ENCODE data around the gene MSI2.

MSI2 gene

DNA sequence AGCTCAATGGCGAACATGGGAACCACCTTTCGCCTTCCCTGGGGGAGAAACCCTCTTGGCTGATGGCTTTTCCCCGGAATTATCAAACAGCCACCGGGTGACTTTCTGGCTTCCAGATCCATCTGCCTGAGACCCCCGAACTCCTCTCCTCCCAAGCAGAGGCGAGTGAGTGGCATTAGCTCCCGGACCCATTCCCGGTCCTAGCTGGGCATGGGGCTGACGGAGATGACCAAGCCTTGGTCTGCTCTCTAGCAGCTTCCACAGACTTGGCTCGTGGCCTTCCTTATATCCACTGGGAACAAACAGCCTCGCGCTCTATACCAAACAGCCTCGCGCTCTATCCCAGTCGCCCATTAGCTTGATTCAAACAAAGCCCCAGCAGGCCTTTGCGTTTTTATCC lies 426.4 kb downstream of the MSI2 start:
- no peak for ATAC-seq (replicated peaks; ENCODE audit: extremely low read depth, poor library complexity, severe bottlenecking)

DNA sequence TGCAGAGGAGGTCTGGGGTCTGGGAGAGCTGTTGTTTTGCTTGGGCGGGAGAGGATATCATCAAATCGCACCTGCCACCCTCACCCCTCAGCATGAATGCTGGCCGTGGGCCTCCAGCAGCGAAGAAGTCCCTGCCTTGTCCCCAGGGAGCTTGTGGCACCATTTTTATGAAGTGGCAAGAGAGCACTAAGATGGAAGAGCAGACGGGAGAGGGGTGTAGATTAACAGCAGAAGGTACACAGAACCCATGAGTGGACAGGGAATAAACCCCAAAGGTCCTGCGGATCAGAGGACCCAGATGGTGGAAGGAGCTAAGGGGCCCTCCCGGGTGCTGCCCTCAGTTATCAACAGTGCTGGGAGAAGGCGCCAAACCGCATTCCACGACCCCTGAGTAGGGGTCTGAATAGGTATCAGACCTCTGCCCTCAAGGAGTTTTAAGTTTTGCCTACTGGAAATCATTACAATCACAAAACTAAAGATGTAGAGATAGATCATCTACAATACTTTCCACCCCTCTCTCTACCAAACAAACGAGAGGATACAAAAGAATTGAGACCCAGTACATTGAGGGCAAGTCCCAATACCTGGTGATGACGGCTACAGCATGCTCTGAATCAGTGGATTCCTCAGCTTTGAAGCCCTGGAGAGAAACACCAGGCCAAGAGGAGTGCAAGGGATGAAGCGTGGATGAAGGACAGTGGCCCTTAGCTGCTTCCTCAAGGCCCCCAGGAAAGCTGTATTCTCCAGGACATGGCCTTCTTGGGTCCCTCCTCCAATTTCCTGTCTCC lies 428.6 kb downstream of the MSI2 start:
- Mint-ChIP-seq H3K9me3 (no peaks in the 10 kb centered on the region), H3K36me3 (ENCODE audit: insufficient read depth) (peaks cover 3% of the 10 kb centered on the region), H3K4me1 (peaks cover 6% of the 10 kb centered on the region), H3K27me3 (no peaks in the 10 kb centered on the region), H3K27ac (ENCODE audit: low read depth) (no peak overlapping the region), H3K4me3 (no peak overlapping the region)
- DNase-seq (ENCODE audit: low spot score in 2 of 2): peak in 1 of 2 donors; percentile 0
- no peak for ATAC-seq (replicated peaks; ENCODE audit: extremely low read depth, poor library complexity, severe bottlenecking)

More for the DNA sequence above, 426.4 kb downstream of the MSI2 start:
- no peak overlapping the region for H3K27ac Mint-ChIP-seq (ENCODE audit: low read depth)
- H3K27me3 Mint-ChIP-seq: no peaks in the 10 kb centered on the region
- no peaks in the 10 kb centered on the region for H3K9me3 Mint-ChIP-seq
- H3K36me3 Mint-ChIP-seq (ENCODE audit: insufficient read depth): peaks cover 3% of the 10 kb centered on the region
- no peak overlapping the region for H3K4me3 Mint-ChIP-seq
- peaks cover 6% of the 10 kb centered on the region for H3K4me1 Mint-ChIP-seq
- DNase-seq (ENCODE audit: low spot score in 2 of 2): no peak

DNA sequence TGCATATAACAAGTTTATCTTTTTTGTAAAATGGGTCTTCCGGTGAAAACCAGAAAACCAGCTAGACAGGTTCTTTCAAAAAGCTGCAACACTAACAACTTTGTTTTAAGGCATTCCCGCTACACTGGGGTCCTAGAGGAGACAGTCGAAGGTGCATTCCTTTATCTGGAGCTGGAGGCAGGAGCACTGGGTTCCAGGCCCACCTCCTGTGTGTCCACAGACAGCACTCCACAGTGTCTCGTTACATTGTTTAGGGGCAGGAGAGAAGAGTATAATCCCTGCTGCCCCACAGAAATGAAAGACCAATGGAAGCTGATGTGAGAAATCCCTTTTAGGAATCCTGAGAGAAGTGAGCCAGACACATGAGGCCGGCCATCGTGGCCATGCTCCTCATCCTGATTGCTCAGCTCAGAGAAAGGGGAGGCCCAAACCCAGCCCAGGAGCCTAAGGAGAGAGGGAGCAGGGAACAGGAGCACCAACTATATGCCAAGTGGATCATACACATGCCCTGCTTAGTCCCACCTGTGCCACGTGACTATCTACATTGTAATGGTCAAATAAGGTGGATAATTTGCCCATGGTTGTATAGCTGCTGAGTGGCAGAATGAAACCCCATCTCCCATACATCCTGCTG lies 429.3 kb downstream of the MSI2 start:
- DNase-seq (ENCODE audit: low spot score in 2 of 2) (no peak), ATAC-seq (replicated peaks; ENCODE audit: extremely low read depth, poor library complexity, severe bottlenecking) (no peak)
- Mint-ChIP-seq H3K36me3 (ENCODE audit: insufficient read depth) (peaks cover 3% of the 10 kb centered on the region), H3K4me1 (peaks cover 6% of the 10 kb centered on the region), H3K9me3 (no peaks in the 10 kb centered on the region), H3K27me3 (no peaks in the 10 kb centered on the region), H3K27ac (ENCODE audit: low read depth) (no peak overlapping the region), H3K4me3 (no peak overlapping the region)

- Mint-ChIP-seq H3K27ac (ENCODE audit: low read depth) (no peak overlapping the region), H3K36me3 (ENCODE audit: insufficient read depth) (peaks cover 3% of the 10 kb centered on the region), H3K4me1 (peaks cover 10% of the 10 kb centered on the region), H3K4me3 (no peak overlapping the region), H3K9me3 (no peaks in the 10 kb centered on the region), H3K27me3 (no peaks in the 10 kb centered on the region)
- DNase-seq (ENCODE audit: low spot score in 2 of 2) (no peak), ATAC-seq (replicated peaks; ENCODE audit: extremely low read depth, poor library complexity, severe bottlenecking) (no peak)
Observed at GRCh38 chr17:57687642-57688041, 431.3 kb downstream of the MSI2 start.

GRCh38 chr17:57689254-57689653 lies 432.9 kb downstream of the MSI2 start:
- DNase-seq (ENCODE audit: low spot score in 2 of 2) (no peak), ATAC-seq (replicated peaks; ENCODE audit: extremely low read depth, poor library complexity, severe bottlenecking) (no peak)
- Mint-ChIP-seq H3K27me3 (no peaks in the 10 kb centered on the region), H3K27ac (ENCODE audit: low read depth) (no peak overlapping the region), H3K9me3 (peaks cover 4% of the 10 kb centered on the region), H3K36me3 (ENCODE audit: insufficient read depth) (peaks cover 2% of the 10 kb centered on the region), H3K4me3 (no peak overlapping the region), H3K4me1 (peaks cover 21% of the 10 kb centered on the region)

GRCh38 chr17:57691939-57692338 lies 435.6 kb downstream of the MSI2 start:
- no peaks in the 10 kb centered on the region for H3K27me3 Mint-ChIP-seq
- peaks cover 5% of the 10 kb centered on the region for H3K36me3 Mint-ChIP-seq (ENCODE audit: insufficient read depth)
- H3K27ac Mint-ChIP-seq (ENCODE audit: low read depth): no peak overlapping the region
- peaks cover 4% of the 10 kb centered on the region for H3K9me3 Mint-ChIP-seq
- DNase-seq (ENCODE audit: low spot score in 2 of 2): no peak
- peaks cover 15% of the 10 kb centered on the region for H3K4me1 Mint-ChIP-seq
- no peak overlapping the region for H3K4me3 Mint-ChIP-seq
- no peak for ATAC-seq (replicated peaks; ENCODE audit: extremely low read depth, poor library complexity, severe bottlenecking)

- DNase-seq (ENCODE audit: low spot score in 2 of 2): no peak
- Mint-ChIP-seq H3K9me3 (peaks cover 4% of the 10 kb centered on the region), H3K27ac (ENCODE audit: low read depth) (no peak overlapping the region), H3K4me1 (peaks cover 15% of the 10 kb centered on the region), H3K4me3 (peak overlapping the region; percentile 4), H3K27me3 (no peaks in the 10 kb centered on the region), H3K36me3 (ENCODE audit: insufficient read depth) (peaks cover 4% of the 10 kb centered on the region)
- no peak for ATAC-seq (replicated peaks; ENCODE audit: extremely low read depth, poor library complexity, severe bottlenecking)
Observed at GRCh38 chr17:57692770-57693169, 436.4 kb downstream of the MSI2 start.

- Mint-ChIP-seq H3K4me1 (peaks cover 15% of the 10 kb centered on the region), H3K9me3 (peaks cover 4% of the 10 kb centered on the region), H3K27me3 (no peaks in the 10 kb centered on the region), H3K27ac (ENCODE audit: low read depth) (no peak overlapping the region), H3K36me3 (ENCODE audit: insufficient read depth) (peaks cover 4% of the 10 kb centered on the region), H3K4me3 (no peak overlapping the region)
- ATAC-seq (replicated peaks; ENCODE audit: extremely low read depth, poor library complexity, severe bottlenecking) (no peak), DNase-seq (ENCODE audit: low spot score in 2 of 2) (no peak)
Observed at GRCh38 chr17:57694051-57694450, 437.7 kb downstream of the MSI2 start.

DNA sequence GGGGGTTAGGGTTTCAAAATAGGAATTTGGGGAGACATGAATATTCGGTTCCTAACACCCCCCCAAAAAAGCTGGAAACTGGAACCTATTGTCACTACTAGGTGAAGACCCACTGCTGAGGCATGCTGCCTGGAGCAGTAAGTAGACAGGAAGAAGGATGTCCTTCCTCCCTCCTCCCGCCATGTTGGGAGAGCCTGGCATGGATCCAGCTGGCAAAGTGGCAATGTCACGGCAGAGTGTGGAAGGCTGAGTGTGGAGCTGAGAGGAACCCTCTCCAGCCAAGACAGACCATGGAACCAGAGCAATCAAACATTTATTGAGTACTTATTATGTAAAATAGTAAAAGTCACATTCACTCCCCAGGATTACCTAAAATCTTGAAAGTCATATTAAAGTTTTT lies 439.7 kb downstream of the MSI2 start:
- Mint-ChIP-seq H3K27ac (ENCODE audit: low read depth) (no peak overlapping the region), H3K27me3 (no peaks in the 10 kb centered on the region), H3K4me1 (peaks cover 15% of the 10 kb centered on the region), H3K4me3 (no peak overlapping the region), H3K36me3 (ENCODE audit: insufficient read depth) (peaks cover 4% of the 10 kb centered on the region), H3K9me3 (peaks cover 4% of the 10 kb centered on the region)
- DNase-seq (ENCODE audit: low spot score in 2 of 2) (no peak), ATAC-seq (replicated peaks; ENCODE audit: extremely low read depth, poor library complexity, severe bottlenecking) (no peak)

- Mint-ChIP-seq H3K36me3 (ENCODE audit: insufficient read depth) (peaks cover 4% of the 10 kb centered on the region), H3K27me3 (no peaks in the 10 kb centered on the region), H3K4me3 (no peak overlapping the region), H3K27ac (ENCODE audit: low read depth) (no peak overlapping the region), H3K4me1 (peaks cover 15% of the 10 kb centered on the region), H3K9me3 (peaks cover 4% of the 10 kb centered on the region)
- DNase-seq (ENCODE audit: low spot score in 2 of 2): no peak
- ATAC-seq (replicated peaks; ENCODE audit: extremely low read depth, poor library complexity, severe bottlenecking): no peak
Observed at GRCh38 chr17:57697197-57697596, 440.9 kb downstream of the MSI2 start.

DNA sequence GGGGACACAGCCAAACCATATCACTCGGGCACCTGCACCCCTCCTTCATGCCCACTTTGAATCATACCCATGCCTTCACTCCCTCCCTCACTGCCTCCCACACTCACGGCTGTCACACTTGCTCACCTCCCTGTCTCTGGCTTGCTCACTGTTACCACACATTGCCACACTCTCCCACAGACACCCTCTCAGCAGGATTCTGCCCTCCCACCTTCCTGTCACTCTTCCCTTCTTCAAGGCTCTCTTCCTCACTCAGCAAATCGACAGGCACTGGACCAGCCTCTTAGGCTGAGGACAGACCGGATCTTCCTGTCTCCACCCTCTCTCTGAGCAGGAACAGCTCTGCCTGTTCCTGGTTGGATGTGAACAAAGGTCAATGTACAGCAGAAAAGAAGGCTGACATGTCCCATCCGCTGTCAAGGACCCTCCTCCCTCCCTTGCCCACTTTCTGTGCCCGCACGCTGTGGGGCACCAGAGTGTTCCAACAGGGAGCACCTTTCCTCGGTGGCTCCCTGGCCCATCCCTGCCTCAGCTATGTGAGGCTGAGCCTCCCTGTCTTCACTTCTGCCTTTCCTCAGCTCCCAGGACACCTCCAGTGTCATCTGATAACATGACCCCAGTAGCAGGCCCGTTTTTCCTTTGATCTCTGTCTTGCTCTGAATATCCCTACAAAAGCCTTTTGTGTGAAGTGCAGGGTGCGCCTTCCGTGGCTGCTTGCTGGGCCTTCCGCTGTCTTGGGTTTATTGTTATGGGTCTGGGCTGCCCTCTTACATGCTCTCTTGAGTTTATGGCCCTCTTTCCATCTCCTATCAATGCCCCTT lies 441.8 kb downstream of the MSI2 start:
- no peaks in the 10 kb centered on the region for H3K27me3 Mint-ChIP-seq
- ATAC-seq (replicated peaks; ENCODE audit: extremely low read depth, poor library complexity, severe bottlenecking): no peak

GRCh38 chr17:57699751-57700219 lies 443.5 kb downstream of the MSI2 start:
- Mint-ChIP-seq H3K9me3 (no peaks in the 10 kb centered on the region), H3K27ac (ENCODE audit: low read depth) (no peak overlapping the region), H3K4me1 (peaks cover 4% of the 10 kb centered on the region), H3K27me3 (no peaks in the 10 kb centered on the region), H3K36me3 (ENCODE audit: insufficient read depth) (peaks cover 1% of the 10 kb centered on the region), H3K4me3 (no peak overlapping the region)
- DNase-seq (ENCODE audit: low spot score in 2 of 2): no peak
- ATAC-seq (replicated peaks; ENCODE audit: extremely low read depth, poor library complexity, severe bottlenecking): no peak

More for the DNA sequence above, 441.8 kb downstream of the MSI2 start:
- DNase-seq (ENCODE audit: low spot score in 2 of 2): no peak
- peaks cover 4% of the 10 kb centered on the region for H3K36me3 Mint-ChIP-seq (ENCODE audit: insufficient read depth)
- H3K27ac Mint-ChIP-seq (ENCODE audit: low read depth): no peak overlapping the region
- H3K4me1 Mint-ChIP-seq: peaks cover 6% of the 10 kb centered on the region
- H3K9me3 Mint-ChIP-seq: peaks cover 4% of the 10 kb centered on the region
- H3K4me3 Mint-ChIP-seq: no peak overlapping the region

All from central memory CD8-positive, alpha-beta T cell (primary cell).